Measurements from ENCODE around the gene OAS2. TPM values are rescaled to one million over a fixed set of nuclear protein-coding genes. Genes with fewer than 3 reads are reported as not detected.

Gene OAS2
- total and polyA plus RNA-seq, 4 donors = 4.1 to 9.3 (median 5.0) TPM

- DNase-seq (ENCODE audit: low read depth in 4 of 6, low spot score in 6 of 6) = peak in 1 of 6 donors; percentile 3
- Histone ChIP-seq H3K27ac (ENCODE audit: low read depth, low read length) (no peak overlapping the region), H3K4me1 (ENCODE audit: control insufficient read depth, insufficient read depth, low read length) (no peaks in the 10 kb centered on the region), H3K36me3 (ENCODE audit: control insufficient read depth, insufficient read depth, low read length) (no peaks in the 10 kb centered on the region), H3K27me3 (ENCODE audit: control insufficient read depth, insufficient read depth, low read length) (no peaks in the 10 kb centered on the region), H3K9me3 (ENCODE audit: control insufficient read depth, insufficient read depth, low read length) (no peaks in the 10 kb centered on the region), H3K4me3 (ENCODE audit: low read depth, low read length) (no peak overlapping the region)
- WGBS (ENCODE audit: insufficient coverage) = 78% methylated on average over 9 of the region's 9 CpGs
Observed at GRCh38 chr12:113003636-113004035, 25.3 kb downstream of the OAS2 start.

GRCh38 chr12:113005762-113006161, 27.4 kb downstream of the OAS2 start:
- H3K4me1 ChIP-seq (ENCODE audit: control insufficient read depth, insufficient read depth, low read length) = no peaks in the 10 kb centered on the region
- no peak overlapping the region for H3K4me3 ChIP-seq (ENCODE audit: low read depth, low read length)
- H3K27ac ChIP-seq (ENCODE audit: low read depth, low read length) = no peak overlapping the region
- WGBS (ENCODE audit: insufficient coverage) = 61% methylated on average over 3 of the region's 4 CpGs
- DNase-seq (ENCODE audit: low read depth in 4 of 6, low spot score in 6 of 6) = peak in 1 of 6 donors; percentile 27
- H3K36me3 ChIP-seq (ENCODE audit: control insufficient read depth, insufficient read depth, low read length) = no peaks in the 10 kb centered on the region
- H3K9me3 ChIP-seq (ENCODE audit: control insufficient read depth, insufficient read depth, low read length) = no peaks in the 10 kb centered on the region
- no peaks in the 10 kb centered on the region for H3K27me3 ChIP-seq (ENCODE audit: control insufficient read depth, insufficient read depth, low read length)

- no peaks in the 10 kb centered on the region for H3K9me3 ChIP-seq (ENCODE audit: control insufficient read depth, insufficient read depth, low read length)
- H3K27ac ChIP-seq (ENCODE audit: low read depth, low read length) = no peak overlapping the region
- H3K4me3 ChIP-seq (ENCODE audit: low read depth, low read length) = no peak overlapping the region
- no peaks in the 10 kb centered on the region for H3K27me3 ChIP-seq (ENCODE audit: control insufficient read depth, insufficient read depth, low read length)
- H3K36me3 ChIP-seq (ENCODE audit: control insufficient read depth, insufficient read depth, low read length) = no peaks in the 10 kb centered on the region
- WGBS (ENCODE audit: insufficient coverage) = 69% methylated on average over 6 of the region's 7 CpGs
- no peaks in the 10 kb centered on the region for H3K4me1 ChIP-seq (ENCODE audit: control insufficient read depth, insufficient read depth, low read length)
- DNase-seq (ENCODE audit: low read depth in 4 of 6, low spot score in 6 of 6) = no peak
Observed at GRCh38 chr12:113006206-113006605, 27.9 kb downstream of the OAS2 start.

- Histone ChIP-seq H3K27ac (ENCODE audit: low read depth, low read length) (no peak overlapping the region), H3K4me1 (ENCODE audit: control insufficient read depth, insufficient read depth, low read length) (no peaks in the 10 kb centered on the region), H3K27me3 (ENCODE audit: control insufficient read depth, insufficient read depth, low read length) (no peaks in the 10 kb centered on the region), H3K9me3 (ENCODE audit: control insufficient read depth, insufficient read depth, low read length) (no peaks in the 10 kb centered on the region), H3K36me3 (ENCODE audit: control insufficient read depth, insufficient read depth, low read length) (no peaks in the 10 kb centered on the region), H3K4me3 (ENCODE audit: low read depth, low read length) (no peak overlapping the region)
- WGBS (ENCODE audit: insufficient coverage) = 89% methylated on average over 5 of the region's 6 CpGs
- DNase-seq (ENCODE audit: low read depth in 4 of 6, low spot score in 6 of 6) = no peak
Observed at GRCh38 chr12:113006641-113007040, 28.3 kb downstream of the OAS2 start.

GRCh38 chr12:113007166-113007565, 28.8 kb downstream of the OAS2 start:
- H3K27me3 ChIP-seq (ENCODE audit: control insufficient read depth, insufficient read depth, low read length) = no peaks in the 10 kb centered on the region
- no peaks in the 10 kb centered on the region for H3K36me3 ChIP-seq (ENCODE audit: control insufficient read depth, insufficient read depth, low read length)
- H3K9me3 ChIP-seq (ENCODE audit: control insufficient read depth, insufficient read depth, low read length) = no peaks in the 10 kb centered on the region
- DNase-seq (ENCODE audit: low read depth in 4 of 6, low spot score in 6 of 6) = no peak
- H3K4me3 ChIP-seq (ENCODE audit: low read depth, low read length) = no peak overlapping the region
- H3K27ac ChIP-seq (ENCODE audit: low read depth, low read length) = no peak overlapping the region
- WGBS (ENCODE audit: insufficient coverage) = 82% methylated on average over 4 of the region's 4 CpGs
- no peaks in the 10 kb centered on the region for H3K4me1 ChIP-seq (ENCODE audit: control insufficient read depth, insufficient read depth, low read length)

- Histone ChIP-seq H3K4me3 (ENCODE audit: low read depth, low read length) (no peak overlapping the region), H3K27me3 (ENCODE audit: control insufficient read depth, insufficient read depth, low read length) (no peaks in the 10 kb centered on the region), H3K9me3 (ENCODE audit: control insufficient read depth, insufficient read depth, low read length) (no peaks in the 10 kb centered on the region), H3K27ac (ENCODE audit: low read depth, low read length) (no peak overlapping the region), H3K4me1 (ENCODE audit: control insufficient read depth, insufficient read depth, low read length) (no peaks in the 10 kb centered on the region), H3K36me3 (ENCODE audit: control insufficient read depth, insufficient read depth, low read length) (no peaks in the 10 kb centered on the region)
- peak in 1 of 6 donors; percentile 22 for DNase-seq (ENCODE audit: low read depth in 4 of 6, low spot score in 6 of 6)
- 32% methylated on average over 2 of the region's 2 CpGs for WGBS (ENCODE audit: insufficient coverage)
Observed at GRCh38 chr12:113010701-113011100, 32.4 kb downstream of the OAS2 start.

GRCh38 chr12:113014565-113014964, 36.2 kb downstream of the OAS2 start:
- Histone ChIP-seq H3K27me3 (ENCODE audit: control insufficient read depth, insufficient read depth, low read length) (no peaks in the 10 kb centered on the region), H3K4me1 (ENCODE audit: control insufficient read depth, insufficient read depth, low read length) (no peaks in the 10 kb centered on the region), H3K27ac (ENCODE audit: low read depth, low read length) (no peak overlapping the region), H3K4me3 (ENCODE audit: low read depth, low read length) (no peak overlapping the region), H3K36me3 (ENCODE audit: control insufficient read depth, insufficient read depth, low read length) (no peaks in the 10 kb centered on the region), H3K9me3 (ENCODE audit: control insufficient read depth, insufficient read depth, low read length) (no peaks in the 10 kb centered on the region)
- 51% methylated on average over 7 of the region's 9 CpGs for WGBS (ENCODE audit: insufficient coverage)
- DNase-seq (ENCODE audit: low read depth in 4 of 6, low spot score in 6 of 6) = no peak

- Histone ChIP-seq H3K4me3 (ENCODE audit: low read depth, low read length) (no peak overlapping the region), H3K27me3 (ENCODE audit: control insufficient read depth, insufficient read depth, low read length) (no peaks in the 10 kb centered on the region), H3K9me3 (ENCODE audit: control insufficient read depth, insufficient read depth, low read length) (no peaks in the 10 kb centered on the region), H3K27ac (ENCODE audit: low read depth, low read length) (no peak overlapping the region), H3K4me1 (ENCODE audit: control insufficient read depth, insufficient read depth, low read length) (no peaks in the 10 kb centered on the region), H3K36me3 (ENCODE audit: control insufficient read depth, insufficient read depth, low read length) (no peaks in the 10 kb centered on the region)
- whole genome bisulfite sequencing (ENCODE audit: insufficient coverage) = 73% methylated on average over 5 of the region's 5 CpGs
- peak in 1 of 6 donors; percentile 20 for DNase-seq (ENCODE audit: low read depth in 4 of 6, low spot score in 6 of 6)
Observed at GRCh38 chr12:113016796-113017195, 38.5 kb downstream of the OAS2 start.

GRCh38 chr12:113019025-113019424, 40.7 kb downstream of the OAS2 start:
- DNase-seq (ENCODE audit: low read depth in 4 of 6, low spot score in 6 of 6) = no peak
- Histone ChIP-seq H3K4me1 (ENCODE audit: control insufficient read depth, insufficient read depth, low read length) (no peaks in the 10 kb centered on the region), H3K27me3 (ENCODE audit: control insufficient read depth, insufficient read depth, low read length) (no peaks in the 10 kb centered on the region), H3K36me3 (ENCODE audit: control insufficient read depth, insufficient read depth, low read length) (no peaks in the 10 kb centered on the region), H3K9me3 (ENCODE audit: control insufficient read depth, insufficient read depth, low read length) (no peaks in the 10 kb centered on the region), H3K4me3 (ENCODE audit: low read depth, low read length) (no peak overlapping the region), H3K27ac (ENCODE audit: low read depth, low read length) (no peak overlapping the region)
- 100% methylated on average over 1 of the region's 4 CpGs for WGBS (ENCODE audit: insufficient coverage)

- 100% methylated on average over 1 of the region's 1 CpG for WGBS (ENCODE audit: insufficient coverage)
- no peaks in the 10 kb centered on the region for H3K9me3 ChIP-seq (ENCODE audit: control insufficient read depth, insufficient read depth, low read length)
- no peaks in the 10 kb centered on the region for H3K36me3 ChIP-seq (ENCODE audit: control insufficient read depth, insufficient read depth, low read length)
- H3K4me1 ChIP-seq (ENCODE audit: control insufficient read depth, insufficient read depth, low read length) = no peaks in the 10 kb centered on the region
- no peak overlapping the region for H3K27ac ChIP-seq (ENCODE audit: low read depth, low read length)
- no peak for DNase-seq (ENCODE audit: low read depth in 4 of 6, low spot score in 6 of 6)
- H3K4me3 ChIP-seq (ENCODE audit: low read depth, low read length) = no peak overlapping the region
- H3K27me3 ChIP-seq (ENCODE audit: control insufficient read depth, insufficient read depth, low read length) = no peaks in the 10 kb centered on the region
Observed at GRCh38 chr12:113021500-113021899, 43.2 kb downstream of the OAS2 start.

All from spinal cord (tissue), 10 donors.